ENCODE data around the gene DLGAP5.

DNA sequence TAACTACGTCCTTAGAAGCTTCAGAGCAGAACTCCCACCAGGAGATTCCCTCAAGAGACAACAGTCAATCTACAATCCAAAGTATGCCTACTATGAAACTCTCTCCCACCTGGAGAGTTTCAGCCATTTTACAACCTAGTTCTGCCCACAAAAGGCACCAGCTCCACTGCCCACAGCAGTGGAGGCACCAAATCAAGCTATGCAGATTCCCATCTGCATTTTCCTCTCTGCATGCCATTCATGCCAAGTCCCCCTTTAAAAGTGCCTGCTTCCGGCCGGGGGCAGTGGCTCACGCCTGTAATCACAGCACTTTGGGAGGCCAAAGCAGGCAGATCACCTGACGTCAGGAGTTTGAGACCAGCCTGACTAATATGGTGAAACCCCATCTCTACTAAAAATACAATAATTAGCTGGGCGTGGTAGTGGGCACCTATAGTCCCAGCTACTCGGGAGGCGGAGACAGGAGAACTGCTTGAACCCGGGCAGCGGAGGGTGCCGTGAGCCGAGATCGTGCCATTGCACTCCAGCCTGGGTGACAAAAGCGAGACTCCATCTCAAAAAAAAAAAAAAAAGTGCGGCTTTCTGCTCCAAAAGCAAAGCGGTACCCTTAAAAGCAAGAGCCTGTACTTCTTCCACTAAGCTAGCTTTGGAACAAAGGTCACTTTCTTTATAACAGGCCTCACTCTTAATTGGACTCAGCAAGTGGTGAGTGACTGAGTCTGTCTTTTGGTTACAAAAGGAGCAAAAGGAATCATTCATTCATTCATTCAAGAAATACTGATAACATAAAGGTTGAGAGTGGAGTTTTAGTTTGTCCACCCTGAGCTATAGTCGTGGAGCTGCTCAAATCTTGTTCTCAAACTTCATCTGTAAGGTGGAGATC lies 10.1 kb upstream of the DLGAP5 start:
- TF ChIP-seq STAG1 (CRISPR knock-in tag; IDR thresholded peaks at IDR 0.05) (no peak), SMAD3 (CRISPR knock-in tag; IDR thresholded peaks at IDR 0.05) (no peak), ESRRA (CRISPR knock-in tag; IDR thresholded peaks at IDR 0.05; ENCODE audit: low read depth) (no peak), GATAD1 (CRISPR knock-in tag; IDR thresholded peaks at IDR 0.05) (no peak), ATF1 (CRISPR knock-in tag; IDR thresholded peaks at IDR 0.05) (no peak), ZSCAN22 (CRISPR knock-in tag; IDR thresholded peaks at IDR 0.05) (no peak)
- TF ChIP-seq, protein P1, sequence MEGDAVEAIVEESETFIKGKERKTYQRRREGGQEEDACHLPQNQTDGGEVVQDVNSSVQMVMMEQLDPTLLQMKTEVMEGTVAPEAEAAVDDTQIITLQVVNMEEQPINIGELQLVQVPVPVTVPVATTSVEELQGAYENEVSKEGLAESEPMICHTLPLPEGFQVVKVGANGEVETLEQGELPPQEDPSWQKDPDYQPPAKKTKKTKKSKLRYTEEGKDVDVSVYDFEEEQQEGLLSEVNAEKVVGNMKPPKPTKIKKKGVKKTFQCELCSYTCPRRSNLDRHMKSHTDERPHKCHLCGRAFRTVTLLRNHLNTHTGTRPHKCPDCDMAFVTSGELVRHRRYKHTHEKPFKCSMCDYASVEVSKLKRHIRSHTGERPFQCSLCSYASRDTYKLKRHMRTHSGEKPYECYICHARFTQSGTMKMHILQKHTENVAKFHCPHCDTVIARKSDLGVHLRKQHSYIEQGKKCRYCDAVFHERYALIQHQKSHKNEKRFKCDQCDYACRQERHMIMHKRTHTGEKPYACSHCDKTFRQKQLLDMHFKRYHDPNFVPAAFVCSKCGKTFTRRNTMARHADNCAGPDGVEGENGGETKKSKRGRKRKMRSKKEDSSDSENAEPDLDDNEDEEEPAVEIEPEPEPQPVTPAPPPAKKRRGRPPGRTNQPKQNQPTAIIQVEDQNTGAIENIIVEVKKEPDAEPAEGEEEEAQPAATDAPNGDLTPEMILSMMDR (CRISPR knock-in tag; IDR thresholded peaks at IDR 0.05) = no peak
